HG03064 (cell line): Measurements from ENCODE around the gene BPIFB6.

Experiments
- ATAC-seq: cut with Tn5 transposase; IDR thresholded peaks from one replicate; pipeline ENCODE4 v1.9.1; 2021; ENCODE audit warnings: low read depth; ENCODE audit not compliant: unreplicated experiment

The BPIFB6 gene

GRCh38 chr20:33031531-33031930, at the start of gene BPIFB6:
Gene BPIFB6 (plus strand): TSS chr20:33031648. CDS start chr20:33031648, 0 bp downstream.
- ATAC-seq, result no peak

DNA sequence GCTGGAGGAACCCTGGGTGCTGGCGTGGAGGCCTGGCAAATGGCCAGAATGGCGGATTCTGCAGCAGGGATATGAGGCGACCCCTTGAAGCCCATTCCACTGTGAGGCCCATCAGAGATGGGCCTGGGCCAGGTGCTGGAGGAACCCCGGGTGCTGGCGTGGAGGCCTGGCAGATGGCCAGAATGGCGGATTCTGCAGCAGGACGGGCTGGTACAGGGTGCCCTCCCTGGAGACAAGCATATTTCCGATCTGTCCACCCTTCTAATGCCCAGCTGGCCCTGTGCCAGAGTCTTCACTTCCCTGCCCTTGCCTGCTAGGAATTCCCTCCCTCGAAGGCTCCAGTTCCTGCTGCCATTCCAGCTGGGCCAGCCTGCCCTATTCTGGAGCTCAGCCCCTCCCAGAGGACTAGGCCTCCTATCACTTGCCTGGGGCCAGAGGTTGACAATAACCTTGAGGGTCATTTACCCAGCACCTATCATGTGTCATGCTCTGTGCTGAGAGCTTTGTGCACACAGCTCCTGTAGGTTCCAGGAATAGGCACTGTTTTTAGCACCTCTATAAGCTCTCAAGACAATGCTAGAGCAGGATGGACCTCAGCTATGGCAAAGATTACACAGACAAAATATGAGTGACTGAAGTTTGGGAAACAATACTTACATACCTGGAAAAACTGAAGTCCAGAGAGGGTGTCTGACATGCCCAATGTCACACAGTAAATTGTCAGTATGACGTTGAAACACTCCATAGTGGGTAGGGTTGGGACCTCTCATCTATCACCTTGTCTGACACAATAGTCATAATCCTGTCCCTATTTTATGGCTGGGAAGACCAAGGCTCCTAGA, 48.6 kb upstream of the BPIFB6 start:
- no peak for ATAC-seq

DNA sequence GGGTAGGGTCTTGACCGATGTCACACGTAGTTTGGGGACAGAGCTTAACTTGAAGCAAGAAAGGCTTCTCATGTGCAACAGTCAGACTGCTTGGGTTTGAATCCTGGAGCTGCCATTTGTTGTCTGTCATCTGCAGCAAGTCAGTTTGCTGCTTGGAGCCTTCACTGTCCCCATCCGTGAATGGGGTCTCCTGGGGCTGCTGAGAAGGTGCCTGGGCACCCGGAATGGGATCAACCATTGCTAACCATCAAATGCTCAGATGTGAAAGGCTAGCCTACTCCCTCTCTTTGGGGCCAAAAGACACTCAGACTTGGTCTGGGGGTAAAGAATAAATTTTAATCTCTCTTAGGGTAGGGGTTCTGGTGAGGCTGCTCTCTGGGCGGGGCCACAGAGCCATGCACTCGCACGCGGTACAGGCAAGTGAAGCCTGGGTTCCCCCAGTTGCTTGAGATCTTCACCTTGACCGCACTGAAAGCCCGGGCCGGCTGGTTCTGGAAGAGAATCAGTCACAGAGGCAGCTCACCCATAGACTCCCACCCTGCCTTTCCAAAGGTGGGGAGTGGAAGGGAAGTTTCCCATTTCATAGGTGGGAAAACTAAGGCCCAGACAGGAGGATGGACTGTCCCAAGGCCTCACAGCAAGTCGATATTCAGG, 47.9 kb upstream of the BPIFB6 start:
- no peak for ATAC-seq

- no peak for ATAC-seq
These were observed 47.3 kb upstream of the BPIFB6 start for GRCh38 chr20:32984196-32984595.

GRCh38 chr20:32984631-32985354, 46.7 kb upstream of the BPIFB6 start:
- ATAC-seq, result no peak

DNA sequence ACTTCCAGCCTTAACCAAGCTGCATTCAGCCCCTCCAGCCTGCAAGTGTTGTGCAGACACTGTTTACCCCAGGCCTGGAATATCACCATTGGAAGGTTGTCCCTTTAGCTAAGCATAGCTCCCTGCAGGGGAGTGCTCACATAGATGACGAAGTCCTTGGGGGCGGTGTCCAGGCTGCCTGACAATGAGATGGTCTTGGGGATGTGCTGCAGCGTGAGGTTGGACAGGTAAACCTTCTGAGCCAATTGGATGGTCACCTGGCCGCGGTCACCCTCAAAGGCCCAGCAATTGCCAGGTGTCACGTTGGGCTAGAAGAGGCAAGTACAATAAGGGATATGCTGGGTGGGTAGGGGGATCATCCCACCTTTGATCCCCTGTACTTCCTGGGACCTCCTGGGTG, 45.9 kb upstream of the BPIFB6 start:
- no peak for ATAC-seq

GRCh38 chr20:32986331-32986966, 45.0 kb upstream of the BPIFB6 start:
- no peak for ATAC-seq

- no peak for ATAC-seq
These were observed 44.2 kb upstream of the BPIFB6 start for GRCh38 chr20:32987044-32987825.

GRCh38 chr20:32988008-32988407, 43.4 kb upstream of the BPIFB6 start:
- ATAC-seq, result no peak

DNA sequence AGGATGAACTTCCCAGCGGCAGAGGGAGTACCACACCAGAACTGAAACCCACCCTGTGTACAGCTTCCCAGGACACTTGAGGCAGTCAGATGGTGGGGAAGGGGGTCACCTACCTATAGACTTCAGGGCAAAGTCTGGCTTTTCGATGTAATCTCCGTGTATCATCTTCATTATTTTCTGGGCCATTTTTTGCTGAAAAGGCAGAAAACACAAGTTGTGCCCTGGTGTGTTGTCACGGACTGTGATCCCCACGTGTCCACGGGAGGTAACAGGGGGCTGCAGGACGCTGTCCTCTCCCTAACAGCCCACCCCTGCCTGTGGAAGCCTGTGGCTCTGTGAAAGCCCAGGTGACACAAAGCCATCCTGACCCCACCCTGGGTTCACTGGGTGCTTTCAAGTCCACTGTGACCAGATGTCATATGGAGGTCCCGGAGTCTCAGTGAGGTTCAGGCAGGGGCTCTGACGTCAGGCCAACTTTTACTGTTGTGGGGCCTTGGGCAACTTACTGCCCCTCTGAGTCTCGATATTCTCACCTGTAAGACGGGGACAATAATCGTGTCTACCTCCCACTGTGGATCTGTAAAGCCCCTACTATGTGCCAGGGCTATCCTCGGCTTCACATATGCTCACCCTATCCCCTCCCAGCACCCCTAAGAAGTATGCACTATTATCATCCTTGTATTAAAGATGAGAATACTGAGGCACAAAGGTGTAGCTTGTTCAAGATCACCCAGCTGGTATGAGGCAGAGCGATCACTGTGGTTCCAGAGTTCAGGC, 41.8 kb upstream of the BPIFB6 start:
- no peak for ATAC-seq

DNA sequence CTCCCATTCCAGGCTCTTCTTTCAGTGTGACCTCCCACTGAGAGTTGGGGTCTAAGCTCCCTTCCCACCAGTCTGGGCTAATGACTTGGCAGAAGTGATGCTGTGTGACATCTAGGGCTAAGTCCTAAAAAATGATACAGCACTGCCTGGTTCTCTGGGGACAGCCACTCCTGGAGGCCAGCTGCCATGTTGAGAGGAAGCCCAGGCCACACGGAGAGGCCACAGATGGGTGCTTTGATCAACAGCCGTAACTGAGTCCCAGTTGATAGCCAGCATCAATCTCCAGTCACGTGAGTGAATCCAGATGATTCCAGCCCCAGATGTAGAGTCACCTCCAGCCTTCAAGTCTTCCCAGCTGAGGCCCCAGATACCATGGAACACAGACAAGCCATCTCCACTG, 41.0 kb upstream of the BPIFB6 start:
- ATAC-seq, result no peak

DNA sequence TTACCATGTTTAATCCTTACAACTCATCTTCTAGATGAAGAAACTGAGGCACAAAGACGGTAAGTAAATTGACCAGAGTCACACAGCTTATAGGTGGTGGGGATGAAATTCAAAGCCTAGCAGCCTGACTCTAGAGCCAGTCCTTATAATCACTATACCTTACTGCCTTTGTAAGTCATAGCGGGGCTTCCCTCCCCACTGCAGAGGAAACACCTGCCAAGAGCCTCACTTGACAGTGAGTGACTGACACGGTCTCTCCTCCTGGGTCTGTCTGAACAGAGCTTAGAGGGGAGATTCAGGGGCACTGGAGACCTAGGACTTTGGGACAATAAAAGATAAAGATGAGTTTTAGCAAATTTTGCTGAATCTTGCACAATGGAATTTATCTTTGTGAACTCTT, 40.1 kb upstream of the BPIFB6 start:
- ATAC-seq, result no peak

GRCh38 chr20:32991792-32992641, 39.4 kb upstream of the BPIFB6 start:
- ATAC-seq, result no peak

GRCh38 chr20:32993496-32994050, 37.9 kb upstream of the BPIFB6 start:
- ATAC-seq, result no peak

DNA sequence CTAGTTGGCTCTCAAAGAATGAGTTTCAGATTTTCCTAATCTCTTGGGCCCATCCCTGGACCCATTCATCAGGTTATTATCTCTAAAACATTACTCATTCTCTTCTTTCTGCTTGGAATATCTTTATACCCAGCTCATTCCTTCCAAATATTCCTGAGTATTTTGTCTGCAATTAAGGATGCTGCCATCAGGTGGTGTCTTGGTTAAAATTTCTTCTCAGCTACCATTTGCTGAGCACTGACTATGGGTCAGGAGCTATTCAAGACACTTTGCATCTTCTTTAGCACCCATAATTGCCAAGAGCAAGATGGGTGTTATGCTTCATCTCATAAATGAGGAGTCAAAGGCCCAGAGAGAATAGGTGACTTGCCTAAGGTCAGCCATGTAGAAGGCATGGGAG, 35.6 kb upstream of the BPIFB6 start:
- ATAC-seq, result no peak

DNA sequence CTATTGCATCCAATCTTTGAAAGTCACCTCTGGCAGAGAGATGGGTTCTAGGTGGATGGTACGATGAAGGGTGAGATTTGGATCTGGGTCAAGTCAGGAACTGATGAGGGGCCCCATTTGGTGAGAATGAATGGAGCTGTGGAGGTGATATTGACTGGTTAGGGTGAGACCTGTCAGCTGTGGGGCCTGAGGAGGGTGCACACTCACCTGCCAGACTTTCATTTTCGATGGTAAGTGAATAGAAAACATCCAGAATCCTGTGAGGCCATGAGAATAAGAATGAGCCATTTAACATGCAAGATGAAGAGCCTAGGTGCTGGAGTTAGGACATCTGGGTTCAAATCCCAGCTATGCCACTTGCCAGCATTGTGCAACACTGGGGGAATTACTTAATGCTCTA, 34.0 kb upstream of the BPIFB6 start:
- ATAC-seq, result no peak

DNA sequence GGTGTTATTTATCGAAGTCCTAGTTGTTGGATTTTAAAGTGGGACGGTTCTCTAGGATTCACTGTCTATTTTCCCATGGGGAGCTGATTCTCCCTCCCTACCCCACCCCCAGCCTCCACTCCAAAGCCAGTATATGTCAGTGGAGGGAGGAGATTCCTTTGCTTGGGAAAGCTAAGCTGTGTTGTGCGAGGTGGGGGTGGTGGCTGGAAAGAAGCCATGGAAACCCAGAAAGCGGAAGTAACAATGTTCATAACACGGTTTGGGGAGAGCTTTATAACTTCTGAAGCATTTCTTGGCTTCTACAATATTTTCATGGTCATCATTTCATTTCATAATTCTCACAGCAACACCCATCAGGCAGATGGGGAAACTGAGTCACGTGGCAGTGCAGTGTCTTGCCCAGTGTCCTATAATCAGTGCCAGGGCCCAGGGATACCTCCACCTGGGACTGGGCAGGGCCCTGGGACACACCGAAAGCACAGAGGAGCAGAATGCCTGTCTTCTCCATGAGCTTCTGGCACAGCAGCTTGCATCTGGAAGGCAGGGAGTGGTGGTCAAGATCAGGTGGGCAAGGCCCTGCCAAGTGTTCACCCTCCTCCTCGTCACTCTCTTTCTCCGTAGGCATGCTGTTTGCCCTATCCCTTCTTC, 31.7 kb upstream of the BPIFB6 start:
- ATAC-seq, result no peak
